IMR-90 (cell line): ENCODE measurements around the gene CARD10. TPM values are rescaled to one million over a fixed set of nuclear protein-coding genes. Genes with fewer than 3 reads are reported as not detected.

Experiments
- ATAC-seq: fragments of 200-7000 bp; cut with Tn5 transposase; 2 replicates; pipeline ENCODE4 v1.9.1; 2020; ENCODE audit warnings: low read depth, mild to moderate bottlenecking, moderate library complexity
- BruUV-seq: library from RNA; stranded (reverse); fragments of 400-500 nt; replicated peaks from 2 replicates; lab custom pipeline; 2021; lab: Mats Ljungman, UMichigan
- CTCF ChIA-PET: fragments of 300-600 bp; formaldehyde crosslinking; extraction: SDS; loops from one replicate; lab custom pipeline; 2021; ENCODE audit warnings: antibody characterized with exemption; lab: Yijun Ruan, JAX
- POLR2A ChIA-PET: fragments of 300-600 bp; sonication (Branson Sonifier 250); formaldehyde crosslinking; loops from one replicate; lab custom pipeline; 2022; ENCODE audit warnings: antibody characterized with exemption; ENCODE audit not compliant: unreplicated experiment; lab: Charles Lee
- DNase-seq: peaks from one replicate; pipeline ENCODE4 v3.0.0; 2013
- H2AFZ ChIP-seq: replicated peaks from 2 replicates; pipeline ENCODE3; 2013; ENCODE audit warnings: low read length, mild to moderate bottlenecking; ENCODE audit not compliant: poor library complexity
- H2AK5ac ChIP-seq: 2 replicates; pipeline ENCODE4 v1.6.1; 2013; ENCODE audit warnings: low read depth, low read length, inconsistent platforms
- H2AK9ac ChIP-seq: replicated peaks from 2 replicates; pipeline ENCODE3; 2013; ENCODE audit warnings: mild to moderate bottlenecking, low read depth, low read length, moderate library complexity; ENCODE audit not compliant: poor library complexity
- H2BK120ac ChIP-seq: 2 replicates; pipeline ENCODE4 v1.6.1; 2013; ENCODE audit warnings: low read depth, low read length, inconsistent platforms
- H2BK15ac ChIP-seq: 3 replicates; pipeline ENCODE4 v1.6.1; 2013; ENCODE audit warnings: low read depth, low read length, inconsistent platforms
- H2BK20ac ChIP-seq: 2 replicates; pipeline ENCODE4 v1.6.1; 2013; ENCODE audit warnings: low read depth, mild to moderate bottlenecking, inconsistent platforms, low read length, moderate library complexity
- H2BK5ac ChIP-seq: 2 replicates; pipeline ENCODE4 v1.6.1; 2013; ENCODE audit warnings: mild to moderate bottlenecking, low read depth, low read length, inconsistent platforms; ENCODE audit not compliant: poor library complexity, severe bottlenecking
- H3K14ac ChIP-seq: replicated peaks from 2 replicates; pipeline ENCODE4 v1.6.1; 2013; ENCODE audit warnings: low read depth, low read length, inconsistent platforms
- H3K18ac ChIP-seq: 2 replicates; pipeline ENCODE4 v1.6.1; 2013; ENCODE audit warnings: low read depth, low read length, control low read depth
- H3K23ac ChIP-seq: 2 replicates; pipeline ENCODE4 v1.6.1; 2013; ENCODE audit warnings: low read depth, low read length, inconsistent platforms
- H3K27ac ChIP-seq: 2 replicates; pipeline ENCODE4 v1.5.1; 2013; ENCODE audit warnings: mild to moderate bottlenecking, control low read depth, low read length; ENCODE audit not compliant: insufficient read depth
- H3K27me3 ChIP-seq: 2 replicates; pipeline ENCODE4 v1.6.1; 2013; ENCODE audit warnings: low read length; ENCODE audit not compliant: control insufficient read depth, insufficient read depth
- H3K36me3 ChIP-seq: 2 replicates; pipeline ENCODE4 v1.6.1; 2013; ENCODE audit warnings: low read length, mixed read lengths; ENCODE audit not compliant: control insufficient read depth, insufficient read depth
- H3K4ac ChIP-seq: 2 replicates; pipeline ENCODE4 v1.6.1; 2013; ENCODE audit warnings: low read depth, low read length, inconsistent platforms
- H3K4me1 ChIP-seq: 2 replicates; pipeline ENCODE4 v1.6.1; 2013; ENCODE audit warnings: low read length, mixed read lengths; ENCODE audit not compliant: control insufficient read depth, insufficient read depth
- H3K4me2 ChIP-seq: 2 replicates; pipeline ENCODE4 v1.6.1; 2013; ENCODE audit warnings: low read depth, mild to moderate bottlenecking, control low read depth, low read length, moderate library complexity
- H3K4me3 ChIP-seq: 2 replicates; pipeline ENCODE4 v1.5.1; 2013; ENCODE audit warnings: low read depth, mild to moderate bottlenecking, control low read depth, low read length, moderate library complexity; ENCODE audit not compliant: insufficient read depth
- H3K56ac ChIP-seq: 2 replicates; pipeline ENCODE4 v1.6.1; 2013; ENCODE audit warnings: low read length, inconsistent platforms; ENCODE audit not compliant: insufficient read depth; ENCODE audit errors: extremely low read depth
- H3K79me1 ChIP-seq, 2 experiments: 2 replicates each; pipeline ENCODE4 v1.6.1; 2013; ENCODE audit warnings: low read length in 2 of 2, inconsistent platforms in 1 of 2, low read depth in 1 of 2
- H3K9ac ChIP-seq: 2 replicates; pipeline ENCODE4 v1.6.1; 2013; ENCODE audit warnings: low read depth, low read length, control low read depth
- H3K9me1 ChIP-seq: 2 replicates; pipeline ENCODE4 v1.6.1; 2013; ENCODE audit warnings: low read length, inconsistent platforms; ENCODE audit not compliant: insufficient read depth
- H3K9me3 ChIP-seq: 2 replicates; pipeline ENCODE4 v1.6.1; 2013; ENCODE audit warnings: low read length; ENCODE audit not compliant: control insufficient read depth, insufficient read depth
- H4K20me1 ChIP-seq: 2 replicates; pipeline ENCODE4 v1.6.1; 2013; ENCODE audit warnings: low read length, inconsistent platforms; ENCODE audit not compliant: insufficient read depth
- H4K5ac ChIP-seq: 2 replicates; pipeline ENCODE4 v1.6.1; 2013; ENCODE audit warnings: mild to moderate bottlenecking, low read depth, low read length, control low read depth
- H4K8ac ChIP-seq, 2 experiments: 2 replicates each; pipeline ENCODE4 v1.6.1; 2013; ENCODE audit warnings: low read depth in 2 of 2, low read length in 2 of 2, control low read depth in 1 of 2, inconsistent platforms in 1 of 2
- H4K91ac ChIP-seq: 2 replicates; pipeline ENCODE4 v1.6.1; 2013; ENCODE audit warnings: low read depth, low read length, inconsistent platforms; ENCODE audit not compliant: insufficient read depth
- BHLHE40 ChIP-seq: fragments of 150-350 bp; IDR thresholded peaks from 2 replicates; pipeline ENCODE4 v1.6.1; 2016; ENCODE audit warnings: mild to moderate bottlenecking, low read depth, low read length
- CHD1 ChIP-seq: IDR thresholded peaks from 2 replicates; pipeline ENCODE4 v1.6.1; 2012; ENCODE audit warnings: low read depth, low read length, improper control_type of control experiment
- CTCF ChIP-seq: conservative IDR thresholded peaks from 2 replicates; pipeline ENCODE4 v1.5.1; 2012; ENCODE audit warnings: mild to moderate bottlenecking, low read depth, low read length, improper control_type of control experiment
- ELK1 ChIP-seq: fragments of 150-350 bp; IDR thresholded peaks from 2 replicates; pipeline ENCODE4 v1.6.1; 2016; ENCODE audit warnings: low read depth, mild to moderate bottlenecking, low read length, moderate library complexity, borderline replicate concordance
- FOS ChIP-seq: fragments of 150-350 bp; IDR thresholded peaks from 2 replicates; pipeline ENCODE4 v1.6.1; 2016; ENCODE audit warnings: low read depth, low read length
- MAFK ChIP-seq: IDR thresholded peaks from 2 replicates; pipeline ENCODE4 v1.6.1; 2012; ENCODE audit warnings: low read depth, low read length, improper control_type of control experiment
- MAZ ChIP-seq: IDR thresholded peaks from 2 replicates; pipeline ENCODE4 v1.6.1; 2012; ENCODE audit warnings: low read depth, mild to moderate bottlenecking, low read length, improper control_type of control experiment, moderate library complexity, borderline replicate concordance
- MXI1 ChIP-seq: IDR thresholded peaks from 2 replicates; pipeline ENCODE4 v1.6.1; 2012; ENCODE audit warnings: low read depth, mild to moderate bottlenecking, low read length, moderate library complexity, borderline replicate concordance
- NFE2L2 ChIP-seq: fragments of 150-350 bp; IDR thresholded peaks from 2 replicates; pipeline ENCODE4 v1.6.1; 2016; ENCODE audit warnings: low read depth, mild to moderate bottlenecking, low read length
- POLR2A ChIP-seq: IDR thresholded peaks from 2 replicates; pipeline ENCODE4 v1.6.1; 2012; ENCODE audit warnings: mild to moderate bottlenecking, low read depth, low read length
- RAD21 ChIP-seq: IDR thresholded peaks from 2 replicates; pipeline ENCODE4 v1.6.1; 2012; ENCODE audit warnings: low read length, improper control_type of control experiment
- RCOR1 ChIP-seq: IDR thresholded peaks from 2 replicates; pipeline ENCODE4 v1.6.1; 2012; ENCODE audit warnings: mild to moderate bottlenecking, low read length, improper control_type of control experiment; ENCODE audit not compliant: insufficient replicate concordance
- RFX5 ChIP-seq: IDR thresholded peaks from 2 replicates; pipeline ENCODE4 v1.8.0; 2012; ENCODE audit warnings: low read depth, mild to moderate bottlenecking, low read length, moderate library complexity
- SMC3 ChIP-seq: fragments of 150-350 bp; IDR thresholded peaks from 2 replicates; pipeline ENCODE4 v1.6.1; 2016; ENCODE audit warnings: low read depth, mild to moderate bottlenecking, antibody characterized with exemption, low read length, moderate library complexity
- USF2 ChIP-seq: fragments of 150-350 bp; IDR thresholded peaks from 2 replicates; pipeline ENCODE4 v1.6.1; 2017; ENCODE audit warnings: mild to moderate bottlenecking, antibody characterized with exemption, low read length, low read depth
- WGBS, 2 experiments: methylation state at CpG; one replicate each; pipeline versions ENCODE4 v1.1.5 to v1.1.7; 2013; ENCODE audit warnings: missing lambda C conversion rate in 2 of 2; ENCODE audit not compliant: insufficient read length in 1 of 2; ENCODE audit errors: extremely low coverage in 2 of 2; 5-methylcytosine and 5-hydroxymethylcytosine counted together
- dilution Hi-C: fragments of 300-500 bp; cut with HindIII; formaldehyde crosslinking; loops from one replicate; pipeline ENCODE4 v1.14.3; 2018; ENCODE audit warnings: low sequenced_read_pairs; ENCODE audit not compliant: unreplicated experiment
- in situ Hi-C: fragments of 300-500 bp; cut with MboI; formaldehyde crosslinking; loops from 3 replicates; pipeline ENCODE4 v1.14.3; 2019; ENCODE audit warnings: low sequenced_read_pairs, inconsistent platforms, mixed read lengths
- intact Hi-C: fragments of 100-400 bp; cut with micrococcal nuclease; formaldehyde crosslinking; loops from 2 replicates; pipeline ENCODE4 v1.10.0; 2022
- polyA plus RNA-seq, 3 experiments: library from polyadenylated mRNA; depleted of rRNA; stranded (reverse); fragments of >200 nt; gene quantifications; 2 replicates each; pipeline ENCODE4 v1.2.3, GENCODE V29; 2012; ENCODE audit warnings: low replicate concordance in 1 of 3
- total RNA-seq: library from RNA; depleted of rRNA; stranded (reverse); fragments of >200 nt; gene quantifications from 2 replicates; pipeline ENCODE4 v1.2.3, GENCODE V29; 2012

The CARD10 gene
- total and polyA plus RNA-seq, 2 of the 4 experiments (the other 2 are of a cell fraction): 6.1 to 18.4 TPM

- no TSS peak for BruUV-seq
- intact Hi-C loops (no loop called here), dilution Hi-C loops (no loop called here), in situ Hi-C loops (no loop called here)
- Histone ChIP-seq H4K91ac (no peak overlapping the region), H2BK20ac (no peak overlapping the region), H3K36me3 (peaks cover 2% of the 10 kb centered on the region; the same call in 1 of the 2 replicates), H2BK120ac (no peak overlapping the region), H3K4me1 (peaks cover 11% of the 10 kb centered on the region), H3K9me3 (no peaks in the 10 kb centered on the region), H3K27ac (no peak overlapping the region), H4K20me1 (no peaks in the 10 kb centered on the region), H2AFZ (no peak overlapping the region), H3K4me2 (no peak overlapping the region), H4K5ac (no peak overlapping the region), H2BK15ac (no peak overlapping the region), H3K4me3 (no peak overlapping the region), H2AK9ac (peak overlapping the region; percentile 48), H3K9me1 (no peaks in the 10 kb centered on the region), H4K8ac (no peak overlapping the region), H3K14ac (no peak overlapping the region), H3K56ac (no peak overlapping the region), H3K79me1 (no peaks in the 10 kb centered on the region), H2BK5ac (no peak overlapping the region), H3K23ac (no peak overlapping the region), H3K27me3 (peaks cover 6% of the 10 kb centered on the region; the same call in 1 of the 2 replicates), H3K18ac (no peak overlapping the region), H3K9ac (no peak overlapping the region), H2AK5ac (no peak overlapping the region), H3K4ac (no peak overlapping the region)
- no peak for ATAC-seq
- CTCF ChIA-PET: no interaction called here
- POLR2A ChIA-PET: no interaction called here
- WGBS, 2 experiments: 91% methylated on average over 5 of the region's 26 CpGs; no CpG with 5 or more reads in 1 of the 2 experiments
- no peak for DNase-seq
- TF ChIP-seq MAZ (no peak), BHLHE40 (no peak), SMC3 (no peak), RFX5 (no peak), CHD1 (no peak), POLR2A (no peak), CTCF (no peak), RAD21 (no peak), MXI1 (no peak), MAFK (no peak), FOS (no peak), RCOR1 (no peak), NFE2L2 (no peak), USF2 (no peak), ELK1 (no peak)
Observed at GRCh38 chr22:37485395-37486223, 33.6 kb downstream of the CARD10 start.
